OCI-M2 (cell line): ENCODE results near the gene PDGFA.

Source experiments
- DNase-seq: peaks from one replicate; lab custom pipeline; 2025; ENCODE audit not compliant: unreplicated experiment; lab: John Stamatoyannopoulos, UW

PDGFA gene

GRCh38 chr7:462173-463103 is 57.2 kb downstream of the PDGFA start:
- DNase-seq = no peak

GRCh38 chr7:461453-462172 is 58.0 kb downstream of the PDGFA start:
- no peak for DNase-seq

DNA sequence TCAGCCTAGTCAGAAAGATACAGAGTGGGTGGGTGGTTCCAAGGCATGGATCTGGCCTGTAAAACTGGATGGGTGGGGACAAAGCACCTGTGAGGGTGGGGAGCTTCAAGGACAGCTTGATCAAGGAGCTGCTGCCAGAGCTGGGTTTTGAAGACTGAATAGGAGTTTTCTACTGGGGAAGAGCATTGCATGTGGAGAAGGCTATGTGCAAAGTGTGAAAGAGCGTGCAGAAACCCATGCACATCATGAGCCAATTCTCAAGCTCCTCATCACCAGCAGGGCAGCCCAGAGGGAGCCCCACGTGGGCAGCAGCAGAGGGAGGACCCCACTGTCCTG is 58.6 kb downstream of the PDGFA start:
- DNase-seq = no peak

GRCh38 chr7:460374-461116 is 59.1 kb downstream of the PDGFA start:
- no peak for DNase-seq

DNA sequence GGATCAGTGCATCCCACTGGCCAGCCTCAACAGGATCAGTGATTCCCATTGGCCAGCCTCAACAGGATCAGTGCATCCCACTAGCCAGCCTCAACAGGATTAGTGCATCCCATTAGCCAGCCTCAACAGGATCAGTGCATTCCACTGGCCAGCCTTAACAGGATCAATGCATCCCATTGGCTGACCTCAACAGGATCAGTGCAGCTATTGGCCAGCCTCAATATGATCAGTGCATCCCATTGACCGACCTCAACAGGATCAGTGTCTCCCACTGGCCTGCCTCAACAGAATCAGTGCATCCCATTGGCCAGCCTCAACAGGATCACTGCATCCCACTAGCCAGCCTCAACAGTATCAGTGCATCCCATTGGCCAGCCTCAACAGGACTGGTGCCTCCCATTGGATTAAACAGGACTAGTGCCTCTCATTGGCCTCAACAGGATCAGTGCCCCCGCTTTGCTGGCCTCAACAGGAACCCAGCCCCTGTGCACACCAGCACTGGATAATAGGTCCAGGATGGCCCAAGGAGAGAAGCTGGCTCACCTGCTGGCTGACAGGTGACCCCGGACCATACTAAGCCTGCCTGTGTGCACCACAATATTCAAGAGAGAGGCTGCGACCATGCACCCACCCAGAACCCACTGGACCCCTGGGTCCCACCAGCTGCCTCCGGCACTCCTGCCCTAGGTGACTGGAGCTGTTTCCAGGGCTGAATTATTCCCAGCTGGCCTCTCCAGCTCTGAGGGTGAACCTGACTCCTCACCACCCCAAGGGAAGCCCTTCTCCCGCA is 59.9 kb downstream of the PDGFA start:
- DNase-seq = no peak

DNA sequence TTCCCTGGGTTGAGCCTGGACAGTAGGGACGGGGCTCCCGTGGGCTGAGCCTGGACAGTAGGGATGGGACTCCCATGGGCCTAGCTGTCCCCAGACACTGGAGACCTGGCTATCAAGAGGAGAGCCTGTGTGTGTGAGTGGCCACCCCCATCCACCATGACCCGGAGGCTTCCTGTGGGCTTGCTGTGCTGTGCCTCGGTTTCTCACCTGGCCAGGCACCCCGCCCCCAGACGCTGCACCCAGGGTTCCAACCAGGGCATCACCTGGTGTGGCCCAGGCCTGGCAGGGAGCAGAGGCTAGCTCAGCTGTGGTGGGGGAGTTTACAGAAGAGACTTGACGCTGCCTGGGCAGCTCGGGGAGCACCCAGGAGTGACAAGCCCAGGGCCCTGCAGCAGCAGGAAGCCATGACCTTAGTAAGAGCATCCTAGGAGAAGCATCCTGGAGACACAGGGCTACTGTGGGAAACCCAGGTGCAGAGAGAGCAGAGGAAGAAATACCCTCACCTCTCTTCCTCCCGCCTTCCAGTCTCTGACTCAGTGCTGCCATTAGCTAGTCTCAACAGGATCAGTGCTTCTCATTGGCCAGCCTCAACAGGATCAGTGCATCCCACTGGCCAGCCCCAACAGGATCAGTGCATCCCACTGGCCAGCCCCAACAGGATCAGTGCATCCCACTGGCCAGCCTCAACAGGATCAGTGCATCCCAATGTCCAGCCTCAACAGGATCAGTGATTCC is 61.0 kb downstream of the PDGFA start:
- DNase-seq = no peak

DNA sequence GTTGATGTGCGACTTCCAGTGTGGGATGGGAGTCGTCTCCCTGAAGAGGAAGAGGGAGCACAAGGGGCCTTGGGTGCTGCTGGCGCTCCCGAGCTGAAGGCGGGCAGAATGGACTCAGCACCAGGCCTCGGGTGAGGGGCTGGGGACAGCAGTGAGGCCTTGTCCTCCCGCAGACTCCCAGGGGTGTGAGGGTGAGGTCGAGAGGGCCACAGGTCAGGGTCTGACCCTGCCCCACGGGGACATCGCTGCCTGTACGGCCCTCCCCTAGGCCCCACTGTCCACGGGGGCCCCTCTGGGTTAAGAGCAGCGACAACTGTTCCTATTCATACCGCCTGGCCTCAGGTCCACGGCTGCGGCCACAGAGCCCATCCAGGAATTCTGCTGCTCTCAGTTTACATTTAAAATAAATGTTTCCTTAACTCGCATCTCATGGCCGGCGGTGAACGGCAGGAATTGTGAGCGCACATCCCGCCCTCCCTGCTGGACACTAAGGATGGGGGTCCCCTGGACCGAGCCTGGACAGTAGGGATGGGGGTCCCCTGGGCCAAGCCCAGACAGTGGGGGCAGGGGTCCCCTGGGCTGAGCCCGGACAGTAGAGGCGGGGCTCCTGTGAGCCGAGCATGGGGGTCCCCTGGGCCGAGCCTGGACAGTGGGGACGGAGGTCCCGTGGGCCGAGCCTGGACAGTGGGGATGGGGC is 61.7 kb downstream of the PDGFA start:
- no peak for DNase-seq

GRCh38 chr7:455110-455928 is 64.3 kb downstream of the PDGFA start:
- no peak for DNase-seq

GRCh38 chr7:454356-455109 is 65.1 kb downstream of the PDGFA start:
- no peak for DNase-seq

GRCh38 chr7:453597-454306 is 65.9 kb downstream of the PDGFA start:
- DNase-seq = no peak

GRCh38 chr7:452791-453455 is 66.7 kb downstream of the PDGFA start:
- DNase-seq = no peak

DNA sequence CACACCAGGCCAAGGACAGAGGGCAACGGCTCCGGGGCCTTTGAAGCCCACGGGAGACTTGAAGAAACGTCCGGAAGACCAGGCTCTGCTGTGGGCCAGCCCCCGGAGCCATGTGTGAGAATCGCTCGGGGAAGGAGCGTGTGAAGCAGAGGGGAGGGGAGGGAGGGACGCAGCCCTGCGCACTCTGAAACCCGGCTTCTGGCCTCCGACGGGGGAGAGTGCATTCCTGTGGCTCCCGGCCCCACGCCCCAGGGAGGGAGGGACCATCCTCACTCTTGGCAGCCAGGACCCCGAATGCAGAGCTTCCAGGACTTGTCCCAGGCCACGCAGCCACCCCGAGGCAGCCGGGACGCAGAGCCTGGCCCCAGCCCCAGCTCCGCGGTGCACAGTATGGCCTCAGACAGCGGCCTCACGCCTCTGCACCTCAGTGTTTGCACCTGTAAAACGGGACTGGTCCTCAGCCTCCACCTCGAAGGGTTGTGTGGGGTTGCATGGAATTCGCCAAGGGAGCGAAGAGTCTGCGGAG is 67.4 kb downstream of the PDGFA start:
- no peak for DNase-seq

DNA sequence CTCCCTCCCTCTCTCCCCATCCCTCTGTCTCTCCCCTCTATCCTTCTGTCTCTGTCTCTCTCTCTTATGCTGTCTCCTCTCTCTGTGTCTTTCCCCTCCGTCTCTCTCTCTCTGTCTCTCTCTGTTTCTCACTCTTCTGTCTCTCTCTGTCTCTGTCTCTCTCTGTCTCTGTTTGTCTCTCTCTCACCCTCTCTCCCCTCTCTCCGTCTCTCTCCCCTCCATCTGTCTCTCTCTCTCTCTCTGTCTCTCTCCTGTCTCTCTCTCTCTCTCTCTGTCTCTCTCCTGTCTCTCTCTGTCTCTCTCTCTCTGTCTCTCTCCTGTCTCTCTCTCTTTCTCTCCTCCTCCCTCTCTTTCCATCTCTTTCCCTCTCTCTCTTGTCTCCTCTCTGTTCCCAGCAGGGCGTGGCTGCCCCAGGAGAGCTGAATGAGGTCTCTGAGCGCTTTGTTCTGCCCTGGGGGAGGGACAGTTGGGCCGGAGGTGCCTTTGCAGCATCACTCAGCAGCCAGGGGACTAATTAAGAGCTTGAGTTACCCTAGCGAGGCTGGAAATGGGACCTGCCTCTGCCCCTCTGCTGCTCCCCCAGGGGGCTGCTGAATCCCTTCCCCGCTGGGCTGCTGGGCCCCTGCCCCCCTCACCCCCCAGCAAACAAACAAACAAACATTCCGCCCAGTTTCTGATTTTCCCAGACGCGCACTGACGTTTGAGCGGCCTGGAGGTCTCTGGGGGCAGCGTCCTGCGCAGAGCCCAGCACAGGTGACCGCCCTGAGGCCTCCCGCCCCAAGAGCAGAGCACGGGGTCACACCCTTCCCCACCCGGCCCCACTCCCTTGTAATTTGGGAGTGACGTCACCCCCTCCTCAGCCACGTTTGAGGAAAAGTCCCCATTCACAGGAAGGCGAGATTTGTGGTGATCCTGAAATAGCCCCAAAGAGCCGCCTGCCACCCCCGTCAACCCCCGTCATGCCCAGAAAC is 68.1 kb downstream of the PDGFA start:
- no peak for DNase-seq

DNA sequence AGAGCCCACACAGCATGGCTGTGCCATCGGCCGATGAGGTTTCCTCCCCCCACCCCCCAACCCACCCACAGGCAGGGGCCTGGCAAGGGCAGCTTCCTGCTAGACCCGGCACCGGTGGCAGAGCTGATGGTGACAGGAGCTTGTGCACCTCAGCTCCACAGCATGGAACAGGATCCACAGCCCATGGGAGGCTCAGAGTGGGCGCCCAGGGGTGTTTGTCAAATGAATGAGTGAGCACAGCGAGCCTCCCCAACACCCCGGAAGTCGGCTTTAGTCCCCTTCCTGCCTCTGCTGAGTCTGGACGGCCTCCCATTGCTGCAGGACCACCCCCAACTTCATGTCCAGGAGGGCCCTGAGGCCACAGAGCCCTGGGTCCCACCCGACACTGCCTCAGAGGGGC is 68.9 kb downstream of the PDGFA start:
- DNase-seq = no peak

- DNase-seq = no peak
Measured at GRCh38 chr7:450036-450435, 69.6 kb downstream of the PDGFA start.
